ENCODE measurements around the gene PHACTR1. TPM values are rescaled to one million over a fixed set of nuclear protein-coding genes. Genes with fewer than 3 reads are reported as not detected.

PHACTR1 gene
- total RNA-seq, 1 experiment from 2014 or later = 0.05 TPM

- TF ChIP-seq REST (IDR thresholded peaks at IDR 0.05; ENCODE audit: insufficient read depth in 1 of 2, low read depth in 2 of 2, low read length in 1 of 2) (no peak), CTCF (IDR thresholded peaks at IDR 0.05) (no peak), SIN3A (IDR thresholded peaks at IDR 0.05; ENCODE audit: borderline replicate concordance, insufficient read depth, low read depth, low read length) (no peak), TCF7L2 (IDR thresholded peaks at IDR 0.05; ENCODE audit: low read depth, low read length) (no peak), POLR2AphosphoS5 (IDR thresholded peaks at IDR 0.05; ENCODE audit: low read depth, low read length) (no peak)
Observed at GRCh38 chr6:13103169-13103568, 386.6 kb downstream of the PHACTR1 start.

DNA sequence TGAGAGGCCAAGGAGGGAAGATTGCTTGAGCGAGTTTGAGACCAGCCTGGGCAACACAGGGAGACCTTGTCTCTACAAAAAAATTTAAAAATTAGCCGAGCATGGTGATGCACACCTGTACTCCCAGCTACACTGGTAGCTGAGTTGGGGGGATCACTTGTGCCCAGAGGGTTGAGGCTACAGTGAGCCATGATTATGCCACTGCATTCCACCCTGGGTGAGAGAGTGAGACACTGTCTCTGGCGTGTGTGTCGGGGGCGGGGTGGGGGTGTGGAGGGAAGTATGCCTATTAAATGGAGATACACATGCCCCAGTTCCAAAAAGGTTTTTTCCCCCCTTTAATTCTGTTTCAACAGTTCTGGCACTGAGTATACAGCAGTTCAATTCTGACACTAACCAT is 388.6 kb downstream of the PHACTR1 start:
- BruUV-seq (replicated peaks) = no TSS peak
- ATAC-seq (no peak), DNase-seq (ENCODE audit: low read depth, low spot score) (no peak)
- Histone ChIP-seq H3K4me3 (ENCODE audit: low read depth in 2 of 2, low read length in 2 of 2) (no peak overlapping the region), H3K27ac (ENCODE audit: low read length) (no peak overlapping the region), H3K4me1 (ENCODE audit: control insufficient read depth, insufficient read depth, low read length) (no peaks in the 10 kb centered on the region), H3K9me3 (ENCODE audit: control insufficient read depth, insufficient read depth, low read depth, low read length) (no peaks in the 10 kb centered on the region), H3K27me3 (ENCODE audit: control insufficient read depth, insufficient read depth, low read length) (no peaks in the 10 kb centered on the region), H3K36me3 (ENCODE audit: control insufficient read depth, insufficient read depth, low read length) (no peaks in the 10 kb centered on the region)
- CTCF ChIA-PET = no interaction called here
- intact Hi-C loops (cut with micrococcal nuclease; ENCODE audit: unreplicated experiment) = no loop called here
- POLR2A ChIA-PET = no interaction called here
- TF ChIP-seq TCF7L2 (IDR thresholded peaks at IDR 0.05; ENCODE audit: low read depth, low read length) = no peak
- in situ Hi-C loops (cut with HindIII; ENCODE audit: low pct_unique_long_range_greater_than_20kb, low sequenced_read_pairs) = no loop called here

More at GRCh38 chr6:13103169-13103568, 386.6 kb downstream of the PHACTR1 start:
- CTCF ChIA-PET = no interaction called here
- no peaks in the 10 kb centered on the region for H3K4me1 ChIP-seq (ENCODE audit: control insufficient read depth, insufficient read depth, low read length)
- H3K27ac ChIP-seq (ENCODE audit: low read length) = no peak overlapping the region
- POLR2A ChIA-PET = no interaction called here
- no peak for DNase-seq (ENCODE audit: low read depth, low spot score)
- H3K9me3 ChIP-seq (ENCODE audit: control insufficient read depth, insufficient read depth, low read depth, low read length) = no peaks in the 10 kb centered on the region
- in situ Hi-C loops (cut with HindIII; ENCODE audit: low pct_unique_long_range_greater_than_20kb, low sequenced_read_pairs) (no loop called here), intact Hi-C loops (cut with micrococcal nuclease; ENCODE audit: unreplicated experiment) (no loop called here)
- no peaks in the 10 kb centered on the region for H3K27me3 ChIP-seq (ENCODE audit: control insufficient read depth, insufficient read depth, low read length)
- no peak for ATAC-seq
- no peak overlapping the region for H3K4me3 ChIP-seq (ENCODE audit: low read depth in 2 of 2, low read length in 2 of 2)
- no peaks in the 10 kb centered on the region for H3K36me3 ChIP-seq (ENCODE audit: control insufficient read depth, insufficient read depth, low read length)
- no TSS peak for BruUV-seq (replicated peaks)

DNA sequence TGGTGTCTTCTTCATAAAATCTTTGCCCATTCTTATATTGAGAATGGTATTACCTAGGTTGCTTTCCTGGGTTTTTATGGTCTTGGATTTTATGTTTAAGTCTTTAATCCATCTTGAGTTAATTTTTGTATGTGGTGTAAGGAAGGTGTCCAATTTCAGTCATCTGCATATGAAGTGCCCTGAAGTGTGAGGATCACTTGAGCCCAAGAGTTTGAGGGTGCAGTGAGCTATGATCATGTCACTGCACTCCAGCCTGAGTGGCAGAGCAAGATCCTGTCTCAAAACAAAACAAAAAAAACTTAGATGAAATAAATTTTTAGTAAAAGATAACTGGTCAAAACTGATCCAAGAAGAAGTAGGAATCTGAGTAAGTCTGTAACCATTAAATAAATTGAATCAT is 396.4 kb downstream of the PHACTR1 start:
- Histone ChIP-seq H3K27ac (ENCODE audit: low read length) (no peak overlapping the region), H3K4me3 (ENCODE audit: low read depth in 2 of 2, low read length in 2 of 2) (no peak overlapping the region), H3K4me1 (ENCODE audit: control insufficient read depth, insufficient read depth, low read length) (no peaks in the 10 kb centered on the region), H3K36me3 (ENCODE audit: control insufficient read depth, insufficient read depth, low read length) (no peaks in the 10 kb centered on the region), H3K9me3 (ENCODE audit: control insufficient read depth, insufficient read depth, low read depth, low read length) (no peaks in the 10 kb centered on the region), H3K27me3 (ENCODE audit: control insufficient read depth, insufficient read depth, low read length) (no peaks in the 10 kb centered on the region)
- intact Hi-C loops (cut with micrococcal nuclease; ENCODE audit: unreplicated experiment) (no loop called here), in situ Hi-C loops (cut with HindIII; ENCODE audit: low pct_unique_long_range_greater_than_20kb, low sequenced_read_pairs) (no loop called here)
- CTCF ChIA-PET = no interaction called here
- no TSS peak for BruUV-seq (replicated peaks)
- POLR2A ChIA-PET = no interaction called here
- ATAC-seq (no peak), DNase-seq (ENCODE audit: low read depth, low spot score) (no peak)
- TF ChIP-seq POLR2AphosphoS5 (IDR thresholded peaks at IDR 0.05; ENCODE audit: low read depth, low read length) (no peak), CTCF (IDR thresholded peaks at IDR 0.05) (no peak), TCF7L2 (IDR thresholded peaks at IDR 0.05; ENCODE audit: low read depth, low read length) (no peak), REST (IDR thresholded peaks at IDR 0.05; ENCODE audit: insufficient read depth in 1 of 2, low read depth in 2 of 2, low read length in 1 of 2) (no peak), SIN3A (IDR thresholded peaks at IDR 0.05; ENCODE audit: borderline replicate concordance, insufficient read depth, low read depth, low read length) (no peak)
